Panc1 (cell line): ENCODE data around the gene EFNA2. TPM values are rescaled to one million over a fixed set of nuclear protein-coding genes. Genes with fewer than 3 reads are reported as not detected.
A peak's percentile ranks its signal among the peaks of the same experiment; 100 is the strongest.
"Not testable (repeated sequence)": the region's sequence is repeated elsewhere in the genome, so short reads cannot be mapped to it uniquely, and the experiment has no call there.

Experiments used
- ATAC-seq: fragments of 200-7000 bp; cut with Tn5 transposase; 2 replicates; pipeline ENCODE4 v1.9.1; 2020; ENCODE audit warnings: mild to moderate bottlenecking, moderate library complexity
- BruUV-seq: library from RNA; stranded (reverse); fragments of 400-500 nt; replicated peaks from 2 replicates; lab custom pipeline; 2021; lab: Mats Ljungman, UMichigan
- CTCF ChIA-PET: fragments of 300-600 bp; sonication (Branson Sonifier 250); formaldehyde crosslinking; loops from one replicate; lab custom pipeline; 2022; ENCODE audit warnings: antibody characterized with exemption; lab: Charles Lee
- POLR2A ChIA-PET: fragments of 300-600 bp; sonication (Branson Sonifier 250); formaldehyde crosslinking; loops from one replicate; lab custom pipeline; 2022; ENCODE audit warnings: antibody characterized with exemption; lab: Charles Lee
- DNase-seq: peaks from one replicate; pipeline ENCODE4 v3.0.0-alpha.2; 2010; ENCODE audit warnings: low read depth, low spot score
- H3K27ac ChIP-seq: 2 replicates; pipeline ENCODE4 v1.5.1; 2011; ENCODE audit warnings: mild to moderate bottlenecking, low read length, inconsistent platforms
- H3K27me3 ChIP-seq: fragments of 200-500 bp; sonication (Bioruptor generic); 2 replicates; pipeline ENCODE4 v1.6.0; 2014; ENCODE audit warnings: low read length, inconsistent platforms; ENCODE audit not compliant: control insufficient read depth, insufficient read depth
- H3K36me3 ChIP-seq: fragments of 200-500 bp; sonication (Bioruptor generic); 2 replicates; pipeline ENCODE4 v1.5.1; 2014; ENCODE audit warnings: inconsistent platforms, mild to moderate bottlenecking, low read length, moderate library complexity; ENCODE audit not compliant: control insufficient read depth, insufficient read depth
- H3K4me1 ChIP-seq: 2 replicates; pipeline ENCODE4 v1.5.1; 2011; ENCODE audit warnings: inconsistent platforms, mild to moderate bottlenecking, low read length, moderate library complexity; ENCODE audit not compliant: control insufficient read depth, insufficient read depth
- H3K4me3 ChIP-seq, 2 experiments: 2 replicates each; pipeline ENCODE4 v1.5.1; 2011 to 2012; ENCODE audit warnings: low read depth in 2 of 2, low read length in 2 of 2, mild to moderate bottlenecking in 2 of 2, inconsistent platforms in 1 of 2, moderate library complexity in 1 of 2
- H3K9me3 ChIP-seq: fragments of 200-500 bp; sonication (Bioruptor generic); 2 replicates; pipeline ENCODE4 v1.5.1; 2014; ENCODE audit warnings: low read depth, mild to moderate bottlenecking, inconsistent platforms, low read length, moderate library complexity; ENCODE audit not compliant: control insufficient read depth, insufficient read depth
- POLR2AphosphoS5 ChIP-seq: IDR thresholded peaks from 2 replicates; pipeline ENCODE4 v1.6.1; 2012; ENCODE audit warnings: mild to moderate bottlenecking, low read depth, low read length, moderate library complexity
- SIN3A ChIP-seq: IDR thresholded peaks from 2 replicates; pipeline ENCODE4 v1.6.1; 2012; ENCODE audit warnings: low read depth, mild to moderate bottlenecking, low read length, moderate library complexity, borderline replicate concordance; ENCODE audit not compliant: insufficient read depth
- TCF7L2 ChIP-seq: IDR thresholded peaks from 2 replicates; pipeline ENCODE4 v1.6.1; 2011; ENCODE audit warnings: mild to moderate bottlenecking, low read depth, low read length, inconsistent platforms
- in situ Hi-C: cut with HindIII; loops from 2 replicates; pipeline ENCODE4 v1.10.0; 2016; ENCODE audit warnings: low sequenced_read_pairs, low pct_unique_long_range_greater_than_20kb
- intact Hi-C: fragments of 100-400 bp; cut with micrococcal nuclease; formaldehyde crosslinking; loops from one replicate; pipeline ENCODE4 v1.10.0; 2022; ENCODE audit not compliant: unreplicated experiment
- total RNA-seq: library from RNA; stranded (reverse); gene quantifications from one replicate; pipeline ENCODE4 v1.2.1, GENCODE V29; 2021; ENCODE audit not compliant: unreplicated experiment
- TF ChIP-seq, protein P1 (sequence below): fragments of 450-650 bp; IDR thresholded peaks from 2 replicates; pipeline ENCODE4 v1.5.1; 2017; ENCODE audit warnings: mild to moderate bottlenecking
- TF ChIP-seq, protein P2 (sequence below), 2 experiments: IDR thresholded peaks; 2 replicates each; pipeline ENCODE4 v1.6.1; 2011 to 2012; ENCODE audit warnings: low read depth in 2 of 2, control low read depth in 1 of 2, low read length in 1 of 2, mild to moderate bottlenecking in 1 of 2, moderate library complexity in 1 of 2; ENCODE audit not compliant: insufficient read depth in 1 of 2

Gene EFNA2
- total RNA-seq, 1 experiment from 2014 or later, result 7.8 TPM

DNA sequence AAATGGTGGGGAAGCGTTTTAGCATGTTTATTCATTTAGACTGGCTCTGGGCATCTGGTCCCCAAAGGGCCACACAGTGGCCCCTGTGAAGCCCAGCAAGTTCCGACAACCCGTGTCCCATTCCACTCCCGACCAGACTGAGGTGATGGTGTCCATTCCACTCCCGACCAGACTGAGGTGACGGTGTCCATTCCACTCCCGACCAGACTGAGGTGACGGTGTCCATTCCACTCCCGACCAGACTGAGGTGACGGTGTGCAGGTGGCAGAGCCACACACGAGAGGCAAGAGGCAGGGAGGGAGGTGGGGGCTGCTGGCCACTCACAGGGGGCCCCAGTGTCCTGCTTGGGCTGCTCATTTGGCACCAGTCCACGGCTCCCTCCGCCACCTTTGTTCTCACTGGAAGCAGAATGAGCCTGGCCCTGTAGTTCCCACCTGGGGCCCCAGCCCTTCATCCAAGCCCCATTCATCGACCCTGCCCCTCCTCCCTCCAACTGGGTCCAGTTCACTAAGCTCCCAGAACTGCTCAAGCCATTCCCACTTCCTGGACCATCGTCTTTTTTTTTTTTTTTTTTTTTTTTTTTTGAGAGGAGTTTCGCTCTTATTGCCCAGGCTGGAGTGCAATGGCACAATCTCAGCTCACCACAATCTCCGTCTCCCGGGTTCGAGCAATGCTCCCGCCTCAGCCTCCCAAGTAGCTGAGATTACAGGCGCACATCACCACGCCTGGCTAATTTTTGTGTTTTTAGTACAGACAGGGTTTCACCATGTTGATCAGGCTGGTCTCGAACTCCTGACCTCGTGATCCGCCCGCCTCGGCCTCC is 39.2 kb upstream of the EFNA2 start:
- in situ Hi-C loops, BruUV-seq: not testable (repeated sequence)
- peak overlapping the region; percentile 5 for H3K27ac ChIP-seq

DNA sequence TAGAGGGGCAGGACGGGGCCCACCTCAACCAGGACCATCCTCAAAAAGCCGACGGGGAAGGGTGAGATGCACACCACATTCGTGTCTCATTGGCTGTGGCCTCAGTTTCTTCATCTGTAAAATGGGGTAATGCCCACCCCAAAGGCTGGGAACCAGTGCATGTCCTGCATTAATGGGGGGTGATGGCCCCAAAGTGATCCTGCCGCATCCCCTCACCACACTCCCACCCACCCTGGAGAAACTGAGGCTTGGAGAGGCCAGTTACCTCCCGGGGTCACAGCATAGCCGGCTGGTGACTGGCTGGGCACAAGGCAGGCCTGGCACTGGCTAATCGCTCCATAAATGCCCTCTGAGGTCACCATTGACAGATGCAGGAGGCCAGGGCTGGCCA is 37.9 kb upstream of the EFNA2 start:
- H3K27me3 ChIP-seq, result no peaks in the 10 kb centered on the region
- H3K4me1 ChIP-seq, result peaks cover 23% of the 10 kb centered on the region
- H3K27ac ChIP-seq, result peak overlapping the region; percentile 46
- ChIA-PET POLR2A (no interaction called here), CTCF (no interaction called here)
- no TSS peak for BruUV-seq
- H3K9me3 ChIP-seq, result no peaks in the 10 kb centered on the region
- TF ChIP-seq TCF7L2 (no peak), SIN3A (no peak), POLR2AphosphoS5 (0 out of 2 replicates have a peak, but pooled peaks have one; percentile 11)
- TF ChIP-seq, protein P1, sequence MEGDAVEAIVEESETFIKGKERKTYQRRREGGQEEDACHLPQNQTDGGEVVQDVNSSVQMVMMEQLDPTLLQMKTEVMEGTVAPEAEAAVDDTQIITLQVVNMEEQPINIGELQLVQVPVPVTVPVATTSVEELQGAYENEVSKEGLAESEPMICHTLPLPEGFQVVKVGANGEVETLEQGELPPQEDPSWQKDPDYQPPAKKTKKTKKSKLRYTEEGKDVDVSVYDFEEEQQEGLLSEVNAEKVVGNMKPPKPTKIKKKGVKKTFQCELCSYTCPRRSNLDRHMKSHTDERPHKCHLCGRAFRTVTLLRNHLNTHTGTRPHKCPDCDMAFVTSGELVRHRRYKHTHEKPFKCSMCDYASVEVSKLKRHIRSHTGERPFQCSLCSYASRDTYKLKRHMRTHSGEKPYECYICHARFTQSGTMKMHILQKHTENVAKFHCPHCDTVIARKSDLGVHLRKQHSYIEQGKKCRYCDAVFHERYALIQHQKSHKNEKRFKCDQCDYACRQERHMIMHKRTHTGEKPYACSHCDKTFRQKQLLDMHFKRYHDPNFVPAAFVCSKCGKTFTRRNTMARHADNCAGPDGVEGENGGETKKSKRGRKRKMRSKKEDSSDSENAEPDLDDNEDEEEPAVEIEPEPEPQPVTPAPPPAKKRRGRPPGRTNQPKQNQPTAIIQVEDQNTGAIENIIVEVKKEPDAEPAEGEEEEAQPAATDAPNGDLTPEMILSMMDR, result peak; percentile 5; the same call in 1 of the 2 replicates
- TF ChIP-seq, protein P2, sequence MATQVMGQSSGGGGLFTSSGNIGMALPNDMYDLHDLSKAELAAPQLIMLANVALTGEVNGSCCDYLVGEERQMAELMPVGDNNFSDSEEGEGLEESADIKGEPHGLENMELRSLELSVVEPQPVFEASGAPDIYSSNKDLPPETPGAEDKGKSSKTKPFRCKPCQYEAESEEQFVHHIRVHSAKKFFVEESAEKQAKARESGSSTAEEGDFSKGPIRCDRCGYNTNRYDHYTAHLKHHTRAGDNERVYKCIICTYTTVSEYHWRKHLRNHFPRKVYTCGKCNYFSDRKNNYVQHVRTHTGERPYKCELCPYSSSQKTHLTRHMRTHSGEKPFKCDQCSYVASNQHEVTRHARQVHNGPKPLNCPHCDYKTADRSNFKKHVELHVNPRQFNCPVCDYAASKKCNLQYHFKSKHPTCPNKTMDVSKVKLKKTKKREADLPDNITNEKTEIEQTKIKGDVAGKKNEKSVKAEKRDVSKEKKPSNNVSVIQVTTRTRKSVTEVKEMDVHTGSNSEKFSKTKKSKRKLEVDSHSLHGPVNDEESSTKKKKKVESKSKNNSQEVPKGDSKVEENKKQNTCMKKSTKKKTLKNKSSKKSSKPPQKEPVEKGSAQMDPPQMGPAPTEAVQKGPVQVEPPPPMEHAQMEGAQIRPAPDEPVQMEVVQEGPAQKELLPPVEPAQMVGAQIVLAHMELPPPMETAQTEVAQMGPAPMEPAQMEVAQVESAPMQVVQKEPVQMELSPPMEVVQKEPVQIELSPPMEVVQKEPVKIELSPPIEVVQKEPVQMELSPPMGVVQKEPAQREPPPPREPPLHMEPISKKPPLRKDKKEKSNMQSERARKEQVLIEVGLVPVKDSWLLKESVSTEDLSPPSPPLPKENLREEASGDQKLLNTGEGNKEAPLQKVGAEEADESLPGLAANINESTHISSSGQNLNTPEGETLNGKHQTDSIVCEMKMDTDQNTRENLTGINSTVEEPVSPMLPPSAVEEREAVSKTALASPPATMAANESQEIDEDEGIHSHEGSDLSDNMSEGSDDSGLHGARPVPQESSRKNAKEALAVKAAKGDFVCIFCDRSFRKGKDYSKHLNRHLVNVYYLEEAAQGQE (IDR thresholded peaks at IDR 0.05; ENCODE audit: insufficient read depth in 1 of 2, low read depth in 2 of 2, low read length in 1 of 2), result no peak
- ATAC-seq, result peak; percentile 3
- intact Hi-C loops (no loop called here), in situ Hi-C loops (no loop called here)
- DNase-seq, result no peak
- peaks cover 5% of the 10 kb centered on the region; the same call in 1 of the 2 replicates for H3K36me3 ChIP-seq
- peak overlapping the region; percentile 51 to 52 for H3K4me3 ChIP-seq

More for the DNA sequence above, 39.2 kb upstream of the EFNA2 start:
- H3K36me3 ChIP-seq, H3K4me3 ChIP-seq, POLR2A ChIA-PET, H3K27me3 ChIP-seq, ATAC-seq, DNase-seq, intact Hi-C loops, H3K9me3 ChIP-seq: not testable (repeated sequence)
- CTCF ChIA-PET, result interaction anchor here (1.1 kb wide), 1 partner anchor 20 kb away, joined by 12 read pairs; no protein-coding TSS in a partner anchor
- H3K4me1 ChIP-seq, result peaks cover 23% of the 10 kb centered on the region
- TF ChIP-seq, protein P1, result peak; percentile 21; the same call in 1 of the 2 replicates
